HepG2 (cell line): ENCODE measurements around the gene RAC3. TPM values are rescaled to one million over a fixed set of nuclear protein-coding genes. Genes with fewer than 3 reads are reported as not detected.

ENCODE experiments used
- BCLAF1 ChIP-seq: fragments of 450-650 bp; IDR thresholded peaks from 2 replicates; pipeline ENCODE4 v1.6.1; 2017; ENCODE audit warnings: mild to moderate bottlenecking
- ESRRA ChIP-seq: sonication (generic); formaldehyde crosslinking; IDR thresholded peaks from 2 replicates; pipeline ENCODE4 v1.5.1; 2020; ENCODE audit warnings: mild to moderate bottlenecking, low read depth, missing genetic modification reagents
- NFAT5 ChIP-seq: sonication (generic); formaldehyde crosslinking; IDR thresholded peaks from 2 replicates; pipeline ENCODE4 v1.4.0; 2020; ENCODE audit warnings: missing genetic modification reagents
- NR2F2 ChIP-seq: IDR thresholded peaks from 2 replicates; pipeline ENCODE4 v1.6.1; 2012; ENCODE audit warnings: low read depth, inconsistent platforms, borderline replicate concordance
- REPIN1 ChIP-seq: sonication (generic); formaldehyde crosslinking; IDR thresholded peaks from 2 replicates; pipeline ENCODE4 v1.8.0; 2022; ENCODE audit warnings: missing genetic modification reagents, low read depth, mild to moderate bottlenecking, borderline replicate concordance
- RERE ChIP-seq: IDR thresholded peaks from 2 replicates; pipeline ENCODE4 v1.6.1; 2016; ENCODE audit warnings: low read depth, missing genetic modification reagents, missing compliant biosample characterization
- TCF12 ChIP-seq, 2 experiments: fragments of 450-650 bp in 1 of 2; sonication (generic) in 1 of 2; formaldehyde crosslinking in 1 of 2; IDR thresholded peaks; 2 replicates each; pipeline versions ENCODE4 v1.6.1 to v1.8.0; 2017 to 2022; ENCODE audit warnings: antibody characterized with exemption in 1 of 2, mild to moderate bottlenecking in 1 of 2, missing genetic modification reagents in 1 of 2, moderate library complexity in 1 of 2
- ZNF337 ChIP-seq: sonication (generic); formaldehyde crosslinking; IDR thresholded peaks from 2 replicates; pipeline ENCODE4 v1.5.1; 2020; ENCODE audit warnings: missing genetic modification reagents, low read depth, mild to moderate bottlenecking, borderline replicate concordance
- ZUFSP ChIP-seq: sonication (generic); formaldehyde crosslinking; IDR thresholded peaks from 2 replicates; pipeline ENCODE4 v1.9.0; 2021; ENCODE audit warnings: missing genetic modification reagents, mild to moderate bottlenecking, borderline replicate concordance
- polyA plus RNA-seq, 8 experiments: library from polyadenylated mRNA; depleted of rRNA in 3 of 8; stranded (reverse) in 7 of 8; unstranded in 1 of 8; fragments of >200 nt; fragmentation: Illumina TruSeq in 4 of 8; extraction: Trizol in 4 of 8; gene quantifications; 2 replicates each; pipeline versions ENCODE4 v1.2.1 to v1.2.3, GENCODE V29; 2011 to 2016; ENCODE audit warnings: low read depth in 4 of 8, missing spikeins in 1 of 8, mixed read lengths in 1 of 8; ENCODE audit not compliant: insufficient read depth in 1 of 8
- total RNA-seq, 5 experiments: library from RNA; depleted of rRNA; stranded (reverse); fragments of >200 nt; fragmentation: Illumina TruSeq; extraction: Trizol; gene quantifications; 2 replicates each; pipeline ENCODE4 v1.2.3, GENCODE V29; 2016; ENCODE audit warnings: low read depth in 1 of 5

RAC3 gene
- total and polyA plus RNA-seq, 2 of the 13 experiments (the other 11 are each of a cell fraction or from before 2014, with no cell fraction given) = 10.5 to 21.3 TPM

- no peak for TF ChIP-seq ZUFSP (CRISPR knock-in tag)
- peak; percentile 59; the same call in 1 of the 2 replicates for TF ChIP-seq NR2F2
- TF ChIP-seq RERE = no peak
- no peak for TF ChIP-seq BCLAF1
- TF ChIP-seq TCF12 (IDR thresholded peaks at IDR 0.05) = no peak
- 0 out of 2 replicates have a peak, but pooled peaks have one; percentile 68 for TF ChIP-seq TCF12 (CRISPR knock-in tag; IDR thresholded peaks at IDR 0.05)
- peak; percentile 39; the same call in 1 of the 2 replicates for TF ChIP-seq ESRRA (CRISPR knock-in tag)
- TF ChIP-seq REPIN1 (CRISPR knock-in tag) = peak; percentile 41; the same call in 1 of the 2 replicates
- peak; percentile 57; the same call in 1 of the 2 replicates for TF ChIP-seq NFAT5 (CRISPR knock-in tag)
- no peak for TF ChIP-seq ZNF337
Measured at GRCh38 chr17:82076018-82076784, 44.7 kb downstream of the RAC3 start (continued).
